NCI-H1105 treated with DMSO at 0.1 percent for 48 hours (cell line): ENCODE results near the gene WWOX.
A peak's percentile ranks its signal among the peaks of the same experiment; 100 is the strongest.

Experiments used
- DNase-seq: peaks from one replicate; lab custom pipeline; 2025; lab: John Stamatoyannopoulos, UW

WWOX gene

GRCh38 chr16:79139799-79140198, 1040.3 kb downstream of the WWOX start:
- DNase-seq: no peak

GRCh38 chr16:79143026-79143425, 1043.6 kb downstream of the WWOX start:
- DNase-seq: no peak

GRCh38 chr16:79150151-79150550, 1050.7 kb downstream of the WWOX start:
- no peak for DNase-seq

- DNase-seq: no peak
Measured at GRCh38 chr16:79150632-79151310, 1051.3 kb downstream of the WWOX start.

GRCh38 chr16:79154086-79154485, 1054.6 kb downstream of the WWOX start:
- no peak for DNase-seq

- DNase-seq: no peak
Measured at GRCh38 chr16:79155471-79155870, 1056.0 kb downstream of the WWOX start.

GRCh38 chr16:79155904-79156303, 1056.5 kb downstream of the WWOX start:
- no peak for DNase-seq

- DNase-seq: no peak
Measured at GRCh38 chr16:79156761-79157160, 1057.3 kb downstream of the WWOX start.

- no peak for DNase-seq
Measured at GRCh38 chr16:79158337-79158736, 1058.9 kb downstream of the WWOX start.

- no peak for DNase-seq
Measured at GRCh38 chr16:79159261-79160049, 1060.0 kb downstream of the WWOX start.

- DNase-seq: no peak
Measured at GRCh38 chr16:79162977-79163376, 1063.5 kb downstream of the WWOX start.

- DNase-seq: no peak
Measured at GRCh38 chr16:79163691-79164387, 1064.4 kb downstream of the WWOX start.

- DNase-seq: no peak
Measured at GRCh38 chr16:79164388-79164995, 1065.0 kb downstream of the WWOX start.

GRCh38 chr16:79165079-79165478, 1065.6 kb downstream of the WWOX start:
- DNase-seq: no peak

GRCh38 chr16:79165506-79165905, 1066.1 kb downstream of the WWOX start:
- no peak for DNase-seq

GRCh38 chr16:79167893-79168292, 1068.4 kb downstream of the WWOX start:
- DNase-seq: no peak

- no peak for DNase-seq
Measured at GRCh38 chr16:79168321-79168720, 1068.9 kb downstream of the WWOX start.

- no peak for DNase-seq
Measured at GRCh38 chr16:79169239-79169638, 1069.8 kb downstream of the WWOX start.

GRCh38 chr16:79170555-79171246, 1071.2 kb downstream of the WWOX start:
- no peak for DNase-seq

GRCh38 chr16:79171504-79171903, 1072.0 kb downstream of the WWOX start:
- no peak for DNase-seq

- DNase-seq: peak; percentile 90
Measured at GRCh38 chr16:79171931-79172705, 1072.7 kb downstream of the WWOX start.
